OCI-LY7 (cell line): ENCODE measurements around the gene TLE5. TPM values are rescaled to one million over a fixed set of nuclear protein-coding genes. Genes with fewer than 3 reads are reported as not detected.

Source experiments
- BruUV-seq: library from RNA; stranded (reverse); fragments of 400-500 nt; replicated peaks from 2 replicates; lab custom pipeline; 2021; lab: Mats Ljungman, UMichigan
- CTCF ChIA-PET: fragments of 300-600 bp; sonication (Branson Sonifier 250); formaldehyde crosslinking; loops from one replicate; lab custom pipeline; 2022; ENCODE audit warnings: antibody characterized with exemption; ENCODE audit not compliant: unreplicated experiment; lab: Charles Lee
- POLR2A ChIA-PET: fragments of 300-600 bp; sonication (Branson Sonifier 250); formaldehyde crosslinking; loops from one replicate; lab custom pipeline; 2022; ENCODE audit warnings: antibody characterized with exemption; lab: Charles Lee
- DNase-seq: peaks from one replicate; pipeline ENCODE4 v3.0.0-alpha.2; 2015; ENCODE audit warnings: low spot score
- H2AFZ ChIP-seq: fragments of 200-600 bp; sonication (generic), shearing (Covaris generic); 2 replicates; pipeline ENCODE4 v1.6.1; 2014; ENCODE audit warnings: mild to moderate bottlenecking, antibody characterized with exemption, low read length, moderate library complexity
- H3K27ac ChIP-seq: fragments of 200-600 bp; sonication (generic); 2 replicates; pipeline ENCODE4 v1.5.1; 2014; ENCODE audit warnings: mixed run types, low read depth, mild to moderate bottlenecking, moderate library complexity, low read length, inconsistent platforms; ENCODE audit not compliant: poor library complexity, severe bottlenecking
- H3K36me3 ChIP-seq: fragments of 200-600 bp; sonication (generic); 2 replicates; pipeline ENCODE4 v1.6.1; 2014; ENCODE audit warnings: mild to moderate bottlenecking, antibody characterized with exemption, low read length, moderate library complexity, mixed read lengths; ENCODE audit not compliant: insufficient read depth
- H3K4me1 ChIP-seq: fragments of 200-600 bp; sonication (generic); 2 replicates; pipeline ENCODE4 v1.5.1; 2014; ENCODE audit warnings: mild to moderate bottlenecking, low read length; ENCODE audit not compliant: insufficient read depth, poor library complexity, severe bottlenecking
- H3K4me2 ChIP-seq: fragments of 200-600 bp; sonication (generic); 2 replicates; pipeline ENCODE4 v1.6.1; 2014; ENCODE audit warnings: mild to moderate bottlenecking, low read length
- H3K4me3 ChIP-seq: fragments of 200-600 bp; sonication (generic); 2 replicates; pipeline ENCODE4 v1.5.1; 2014; ENCODE audit warnings: mild to moderate bottlenecking, low read depth, low read length; ENCODE audit not compliant: poor library complexity, severe bottlenecking
- H3K79me2 ChIP-seq: fragments of 200-600 bp; sonication (generic); 2 replicates; pipeline ENCODE4 v1.6.1; 2016; ENCODE audit warnings: low read depth, mild to moderate bottlenecking, low read length, moderate library complexity, mixed read lengths; ENCODE audit not compliant: insufficient read depth
- H3K9me2 ChIP-seq: fragments of 200-600 bp; sonication (generic); 2 replicates; pipeline ENCODE4 v1.6.1; 2016; ENCODE audit warnings: mild to moderate bottlenecking, low read length, mixed read lengths; ENCODE audit not compliant: insufficient read depth
- H3K9me3 ChIP-seq: fragments of 200-600 bp; sonication (generic); 2 replicates; pipeline ENCODE4 v1.6.1; 2014; ENCODE audit warnings: mild to moderate bottlenecking, mixed run types, low read length, mixed read lengths
- H4K20me1 ChIP-seq: fragments of 200-600 bp; sonication (generic); 2 replicates; pipeline ENCODE4 v1.6.1; 2014; ENCODE audit warnings: mild to moderate bottlenecking, antibody characterized with exemption, low read length, moderate library complexity, mixed read lengths; ENCODE audit not compliant: insufficient read depth
- CTCF ChIP-seq: fragments of 200-600 bp; sonication (generic); conservative IDR thresholded peaks from 2 replicates; pipeline ENCODE4 v1.5.1; 2014; ENCODE audit warnings: mild to moderate bottlenecking, antibody characterized with exemption, low read length, moderate library complexity, mixed read lengths
- EZH2phosphoT487 ChIP-seq: fragments of 200-600 bp; sonication (generic); IDR thresholded peaks from 2 replicates; pipeline ENCODE4 v1.6.1; 2018; ENCODE audit warnings: low read depth, borderline replicate concordance, mild to moderate bottlenecking, mixed run types, antibody characterized with exemption, low read length, moderate library complexity, mixed read lengths
- intact Hi-C: fragments of 100-400 bp; cut with micrococcal nuclease; formaldehyde crosslinking; loops from one replicate; pipeline ENCODE4 v1.10.0; 2022; ENCODE audit not compliant: unreplicated experiment
- total RNA-seq, 2 experiments: library from RNA; depleted of rRNA in 1 of 2; stranded (reverse); fragments of >200 nt in 1 of 2; shearing (Covaris generic) in 1 of 2; gene quantifications; 2 replicates each; pipeline ENCODE4 v1.2.3, GENCODE V29; 2014 to 2022

Gene TLE5
- total RNA-seq, 2 experiments from 2014 or later: 376 to 424 TPM

DNA sequence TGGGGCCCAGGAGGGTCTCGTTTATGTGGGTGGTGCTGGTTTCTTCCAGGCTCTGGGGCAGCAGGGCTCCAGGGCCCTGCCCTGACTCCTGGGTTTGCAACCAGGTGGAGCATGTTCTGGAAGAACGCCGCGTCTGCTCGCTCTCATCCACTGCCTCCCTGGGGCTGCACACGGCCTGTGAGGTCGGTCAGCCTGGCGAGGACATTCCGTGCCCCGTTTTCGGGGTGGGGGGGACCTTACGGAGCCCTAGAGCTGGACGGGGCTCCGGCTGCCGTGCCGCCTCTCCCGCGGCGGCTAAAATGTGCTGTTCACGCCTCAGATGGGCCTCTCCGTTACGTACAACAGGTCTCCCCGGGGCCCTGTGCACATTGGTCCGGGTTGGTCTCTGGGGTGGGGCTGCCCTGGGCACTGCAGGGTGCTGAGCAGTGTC lies 35.2 kb upstream of the TLE5 start:
- TF ChIP-seq EZH2phosphoT487 (no peak), CTCF (no peak)
- Histone ChIP-seq H3K4me1 (peaks cover 27% of the 10 kb centered on the region), H4K20me1 (peaks cover 19% of the 10 kb centered on the region; the same call in 1 of the 2 replicates), H3K4me3 (no peak overlapping the region), H3K9me3 (no peaks in the 10 kb centered on the region), H3K9me2 (no peaks in the 10 kb centered on the region), H3K27ac (no peak overlapping the region), H2AFZ (no peak overlapping the region), H3K36me3 (no peaks in the 10 kb centered on the region), H3K4me2 (no peak overlapping the region), H3K79me2 (peaks cover 9% of the 10 kb centered on the region; the same call in 1 of the 2 replicates)
- no TSS peak for BruUV-seq
- POLR2A ChIA-PET: interaction anchor here (0.5 kb wide), 1 partner anchor 33 kb away, joined by 4 read pairs; no protein-coding TSS in a partner anchor
- no peak for DNase-seq
- CTCF ChIA-PET: no interaction called here
- intact Hi-C loops: no loop called here

GRCh38 chr19:3096902-3097326 lies 34.6 kb upstream of the TLE5 start:
- TF ChIP-seq EZH2phosphoT487: no peak
- no peak for TF ChIP-seq CTCF
- Histone ChIP-seq H3K4me3 (no peak overlapping the region), H3K4me2 (no peak overlapping the region), H2AFZ (no peak overlapping the region), H3K9me3 (no peaks in the 10 kb centered on the region), H3K4me1 (peaks cover 27% of the 10 kb centered on the region), H3K27ac (no peak overlapping the region), H4K20me1 (peaks cover 19% of the 10 kb centered on the region; the same call in 1 of the 2 replicates), H3K36me3 (no peaks in the 10 kb centered on the region), H3K79me2 (peaks cover 9% of the 10 kb centered on the region; the same call in 1 of the 2 replicates), H3K9me2 (no peaks in the 10 kb centered on the region)
- BruUV-seq: no TSS peak
- intact Hi-C loops: no loop called here
- ChIA-PET CTCF (no interaction called here), POLR2A (no interaction called here)
- no peak for DNase-seq

DNA sequence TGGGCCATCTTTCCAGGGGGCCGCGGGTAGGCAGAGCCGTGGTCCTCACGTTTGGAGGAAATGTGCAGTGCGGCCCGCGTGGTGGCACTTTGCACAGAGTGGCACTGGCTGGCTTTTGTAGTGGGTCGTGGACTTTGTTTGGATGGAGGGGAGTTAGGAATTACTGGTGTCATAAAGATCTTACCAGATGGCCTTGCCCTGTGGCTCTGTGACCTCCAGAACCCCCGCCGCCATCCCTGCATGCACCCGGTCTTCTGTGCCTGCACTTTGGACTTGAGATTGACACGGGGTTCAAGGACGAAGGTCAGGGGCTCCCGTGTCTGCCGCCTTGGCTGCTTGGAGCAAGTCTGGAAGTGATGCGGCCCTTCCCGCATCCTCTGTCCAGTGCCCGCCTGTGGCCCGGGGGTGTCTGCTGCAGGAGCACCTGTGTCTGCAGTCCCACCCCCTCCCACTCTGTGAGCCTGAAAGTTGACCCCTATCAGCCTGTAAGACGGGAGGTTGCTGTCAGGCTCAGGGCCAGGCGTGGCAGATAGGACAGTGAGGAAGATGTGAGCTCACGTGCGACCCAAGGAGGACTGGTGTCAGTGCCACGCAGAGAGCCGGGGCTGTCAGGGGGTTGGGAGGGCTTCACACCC lies 34.1 kb upstream of the TLE5 start:
- Histone ChIP-seq H2AFZ (no peak overlapping the region), H4K20me1 (peaks cover 19% of the 10 kb centered on the region; the same call in 1 of the 2 replicates), H3K27ac (no peak overlapping the region), H3K4me2 (peak overlapping the region; percentile 98), H3K4me1 (peaks cover 27% of the 10 kb centered on the region), H3K9me2 (no peaks in the 10 kb centered on the region), H3K79me2 (peaks cover 9% of the 10 kb centered on the region; the same call in 1 of the 2 replicates), H3K9me3 (no peaks in the 10 kb centered on the region), H3K4me3 (peak overlapping the region; percentile 93), H3K36me3 (no peaks in the 10 kb centered on the region)
- ChIA-PET CTCF (no interaction called here), POLR2A (no interaction called here)
- no peak for DNase-seq
- TF ChIP-seq EZH2phosphoT487 (no peak), CTCF (no peak)
- BruUV-seq: no TSS peak
- intact Hi-C loops: no loop called here
